Vagina (tissue), 2 donors: Measurements from ENCODE around the gene BRSK2.

ENCODE experiments used
- POLR2A ChIP-seq, 2 donors: fragments of 450-650 bp; IDR thresholded peaks; one replicate each; pipeline ENCODE4 v1.6.1; 2017; ENCODE audit warnings: antibody characterized with exemption in 2 of 2, mild to moderate bottlenecking in 2 of 2, moderate library complexity in 2 of 2
- POLR2AphosphoS5 ChIP-seq, 2 donors: sonication (generic); formaldehyde crosslinking; IDR thresholded peaks; one replicate each; pipeline ENCODE4 v1.9.0; 2017; ENCODE audit warnings: antibody characterized with exemption in 2 of 2, mild to moderate bottlenecking in 2 of 2, low read depth in 1 of 2; ENCODE audit not compliant: insufficient read depth in 1 of 2
- TF ChIP-seq, protein P1 (sequence below), 3 experiments: fragments of 450-650 bp in 2 of 3; fragments of 200-600 bp in 1 of 3; sonication (generic) in 1 of 3; IDR thresholded peaks; one replicate each; pipeline ENCODE4 v1.5.1; 2017 to 2019; ENCODE audit warnings: antibody characterized with exemption in 3 of 3, mild to moderate bottlenecking in 2 of 3, moderate library complexity in 2 of 3

DNA sequence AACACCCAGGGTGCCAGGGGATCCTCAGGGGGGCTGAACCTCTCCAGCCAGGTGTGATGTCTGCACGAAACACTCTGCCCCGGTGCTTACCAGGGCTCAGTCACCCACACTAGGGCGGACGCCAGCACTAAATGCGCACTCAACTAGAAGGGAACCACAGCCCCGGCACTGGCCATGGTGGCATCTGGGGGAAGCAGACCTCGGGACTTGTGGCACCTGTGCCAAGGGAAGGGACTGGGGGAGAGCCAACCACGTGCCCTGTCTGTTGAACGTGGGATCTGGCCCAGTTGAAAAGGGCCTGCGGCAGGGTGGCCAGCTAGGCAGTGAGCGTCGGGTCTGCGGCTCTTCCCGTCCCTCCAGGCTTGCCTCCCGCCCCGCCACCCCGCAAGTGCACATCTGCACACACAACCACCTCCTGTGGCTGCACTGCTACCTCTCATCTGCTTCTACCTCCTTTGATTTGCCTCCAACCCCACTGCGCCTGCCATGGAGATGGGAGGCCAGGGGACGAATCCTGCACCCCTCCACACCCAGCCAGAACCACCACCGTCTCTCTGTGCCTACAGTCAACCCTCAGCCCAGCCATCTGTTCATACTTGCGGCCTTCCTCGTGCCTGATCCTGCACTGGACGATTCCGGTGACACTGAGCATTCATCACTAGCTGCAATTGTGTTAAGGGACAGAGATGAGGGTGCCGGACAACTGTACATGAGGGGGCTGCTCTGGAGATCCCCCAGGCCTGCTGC is 111.9 kb downstream of the BRSK2 start:
- TF ChIP-seq POLR2A (IDR thresholded peaks at IDR 0.05) (no peak), POLR2AphosphoS5 (IDR thresholded peaks at IDR 0.05; ENCODE audit: insufficient read depth in 1 of 2, low read depth in 1 of 2) (no peak)
- TF ChIP-seq, protein P1, sequence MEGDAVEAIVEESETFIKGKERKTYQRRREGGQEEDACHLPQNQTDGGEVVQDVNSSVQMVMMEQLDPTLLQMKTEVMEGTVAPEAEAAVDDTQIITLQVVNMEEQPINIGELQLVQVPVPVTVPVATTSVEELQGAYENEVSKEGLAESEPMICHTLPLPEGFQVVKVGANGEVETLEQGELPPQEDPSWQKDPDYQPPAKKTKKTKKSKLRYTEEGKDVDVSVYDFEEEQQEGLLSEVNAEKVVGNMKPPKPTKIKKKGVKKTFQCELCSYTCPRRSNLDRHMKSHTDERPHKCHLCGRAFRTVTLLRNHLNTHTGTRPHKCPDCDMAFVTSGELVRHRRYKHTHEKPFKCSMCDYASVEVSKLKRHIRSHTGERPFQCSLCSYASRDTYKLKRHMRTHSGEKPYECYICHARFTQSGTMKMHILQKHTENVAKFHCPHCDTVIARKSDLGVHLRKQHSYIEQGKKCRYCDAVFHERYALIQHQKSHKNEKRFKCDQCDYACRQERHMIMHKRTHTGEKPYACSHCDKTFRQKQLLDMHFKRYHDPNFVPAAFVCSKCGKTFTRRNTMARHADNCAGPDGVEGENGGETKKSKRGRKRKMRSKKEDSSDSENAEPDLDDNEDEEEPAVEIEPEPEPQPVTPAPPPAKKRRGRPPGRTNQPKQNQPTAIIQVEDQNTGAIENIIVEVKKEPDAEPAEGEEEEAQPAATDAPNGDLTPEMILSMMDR (IDR thresholded peaks at IDR 0.05): no peak
